ENCODE measurements around the gene FOXN3.
"Not testable (repeated sequence)": the region's sequence is repeated elsewhere in the genome, so short reads cannot be mapped to it uniquely, and the experiment has no call there.

Gene FOXN3

DNA sequence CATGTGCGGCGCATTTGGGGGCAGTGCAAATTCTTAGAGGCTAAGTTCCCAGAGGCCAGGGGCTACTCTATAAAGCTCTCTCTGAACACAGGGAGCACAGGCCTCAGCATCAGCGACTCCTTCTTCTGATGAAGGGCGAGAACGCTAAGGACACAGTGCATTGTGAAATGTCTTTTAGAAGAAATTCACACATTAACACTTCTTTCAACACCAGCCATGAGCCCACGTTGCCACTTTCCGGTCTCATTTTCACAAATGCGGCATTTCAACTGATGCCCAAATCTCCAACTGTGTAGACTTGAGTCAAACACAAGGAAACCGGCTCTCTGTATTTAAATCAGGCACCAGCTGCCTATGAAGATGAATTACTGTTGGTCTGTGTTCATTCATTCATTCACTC lies 162.0 kb downstream of the FOXN3 start:
- DNase-seq (ENCODE audit: low spot score): no peak
- H3K27ac ChIP-seq: no peak overlapping the region
- CTCF ChIA-PET: no interaction called here
- POLR2A ChIA-PET (ENCODE audit: low non-redundant PET): no interaction called here
- no peak for TF ChIP-seq CTCF (conservative IDR thresholded peaks at IDR 0.05; ENCODE audit: low read depth)

DNA sequence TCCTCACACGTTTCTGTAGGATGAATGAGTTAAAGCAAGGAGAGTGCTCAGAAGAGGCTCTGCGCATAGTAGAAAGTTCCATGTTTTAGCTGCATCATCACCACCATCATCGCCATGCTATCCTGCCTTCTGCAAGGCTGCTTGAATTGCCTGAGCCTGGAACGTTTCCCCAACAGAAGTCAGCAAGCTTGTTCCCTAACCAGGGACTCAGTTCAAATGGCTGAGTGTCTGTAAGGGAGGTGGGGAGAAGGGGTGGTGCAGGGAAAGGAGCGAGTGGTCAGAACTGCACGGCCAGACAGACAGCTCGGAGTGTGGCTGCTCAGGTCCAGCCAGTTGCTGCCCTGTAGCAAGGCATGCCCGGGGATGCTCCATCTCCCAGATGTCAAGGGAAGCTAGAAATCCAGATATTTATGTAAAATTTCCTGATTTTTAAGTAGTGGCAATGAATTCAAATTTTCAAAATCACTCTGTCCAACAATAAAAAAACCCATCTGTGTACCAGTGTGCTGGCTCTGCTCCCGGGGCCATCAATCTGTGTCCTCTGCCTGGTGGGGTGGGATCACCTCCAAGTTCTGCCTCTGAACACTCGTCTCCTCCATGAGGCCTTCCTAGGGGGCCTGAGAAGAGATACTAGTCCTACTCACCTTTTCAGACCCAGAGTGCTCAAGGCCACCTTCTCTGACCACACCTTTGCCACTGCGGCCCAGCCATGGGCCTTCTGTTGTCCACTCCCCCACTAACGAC lies 162.7 kb downstream of the FOXN3 start:
- TF ChIP-seq CTCF (conservative IDR thresholded peaks at IDR 0.05; ENCODE audit: low read depth): no peak
- CTCF ChIA-PET: no interaction called here
- no peak overlapping the region for H3K27ac ChIP-seq
- no peak for DNase-seq (ENCODE audit: low spot score)
- POLR2A ChIA-PET (ENCODE audit: low non-redundant PET): no interaction called here

DNA sequence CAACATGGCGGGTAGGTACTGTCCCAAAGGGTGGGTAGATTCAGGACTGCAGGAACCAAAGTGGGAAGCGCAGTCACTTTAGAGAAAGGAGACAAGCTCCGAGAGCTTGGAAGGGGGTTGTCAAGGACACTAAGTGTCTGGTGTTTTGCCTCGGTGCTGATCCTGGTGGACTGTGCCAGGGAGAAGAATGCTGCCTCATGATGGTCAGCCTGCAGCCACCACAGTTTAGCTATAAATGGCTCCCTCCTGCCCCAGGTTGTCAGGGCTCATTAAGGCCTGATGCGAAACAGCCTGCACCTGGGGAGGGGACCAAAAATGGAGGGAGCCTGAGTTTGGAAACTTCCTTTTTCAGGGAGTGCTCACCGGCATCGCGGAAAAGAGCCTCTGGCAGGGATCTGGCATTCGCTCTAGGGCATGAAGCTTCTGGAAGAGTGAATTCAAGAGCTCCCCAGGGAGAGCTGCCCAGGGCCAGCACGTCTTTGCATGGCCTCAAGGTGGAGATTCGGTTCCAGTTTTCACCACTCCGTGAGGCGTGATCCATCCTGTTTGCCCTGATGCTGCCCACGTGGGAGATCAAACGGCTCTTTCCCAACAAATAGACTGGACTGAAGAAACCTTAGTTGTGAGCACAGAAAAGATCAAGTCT lies 164.0 kb downstream of the FOXN3 start:
- POLR2A ChIA-PET (ENCODE audit: low non-redundant PET): no interaction called here
- CTCF ChIA-PET: no interaction called here
- no peak for DNase-seq (ENCODE audit: low spot score)
- TF ChIP-seq CTCF (conservative IDR thresholded peaks at IDR 0.05; ENCODE audit: low read depth): no peak
- H3K27ac ChIP-seq: no peak overlapping the region

DNA sequence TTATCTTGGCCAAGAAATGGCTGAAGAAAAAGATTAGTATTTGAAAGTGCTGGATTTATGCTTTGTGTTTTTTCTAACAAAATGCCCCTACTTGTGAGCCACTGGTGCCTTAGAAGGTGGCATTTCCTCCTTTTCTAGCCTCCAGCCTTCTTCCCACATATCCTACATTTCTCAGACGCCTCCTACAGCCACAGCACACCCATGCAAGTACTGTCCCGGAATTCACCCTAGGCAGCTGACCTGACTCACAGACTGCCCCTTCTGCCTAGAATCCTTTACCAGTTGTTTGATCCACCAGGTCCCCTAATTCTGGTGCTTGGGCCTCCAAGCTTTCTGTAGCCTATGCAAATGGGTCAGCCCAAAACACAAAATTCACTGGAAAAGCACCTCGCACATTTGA lies 166.0 kb downstream of the FOXN3 start:
- CTCF ChIA-PET: interaction anchor here (0.9 kb wide), 1 partner anchor 422 kb away, joined by 4 read pairs; no protein-coding TSS in a partner anchor
- POLR2A ChIA-PET (ENCODE audit: low non-redundant PET): no interaction called here
- no peak for DNase-seq (ENCODE audit: low spot score)
- H3K27ac ChIP-seq: no peak overlapping the region
- TF ChIP-seq CTCF (conservative IDR thresholded peaks at IDR 0.05; ENCODE audit: low read depth): no peak

DNA sequence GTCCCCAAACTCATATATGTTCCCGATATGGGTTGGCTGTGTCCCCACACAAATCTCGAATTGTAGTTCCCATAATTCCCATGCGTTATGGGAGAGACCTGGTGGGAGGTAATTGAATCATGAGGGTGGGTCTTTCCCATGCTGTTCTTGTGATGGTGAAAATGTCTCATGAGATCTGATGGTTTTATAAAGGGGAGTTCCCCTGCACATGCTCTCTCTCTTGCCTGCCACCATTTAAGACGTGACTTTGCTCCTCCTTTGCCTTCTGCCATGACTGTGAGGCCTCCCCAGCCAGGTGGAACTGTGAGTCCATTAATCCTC lies 166.4 kb downstream of the FOXN3 start:
- POLR2A ChIA-PET (ENCODE audit: low non-redundant PET); H3K27ac ChIP-seq; DNase-seq (ENCODE audit: low spot score); CTCF ChIA-PET: not testable (repeated sequence)

DNA sequence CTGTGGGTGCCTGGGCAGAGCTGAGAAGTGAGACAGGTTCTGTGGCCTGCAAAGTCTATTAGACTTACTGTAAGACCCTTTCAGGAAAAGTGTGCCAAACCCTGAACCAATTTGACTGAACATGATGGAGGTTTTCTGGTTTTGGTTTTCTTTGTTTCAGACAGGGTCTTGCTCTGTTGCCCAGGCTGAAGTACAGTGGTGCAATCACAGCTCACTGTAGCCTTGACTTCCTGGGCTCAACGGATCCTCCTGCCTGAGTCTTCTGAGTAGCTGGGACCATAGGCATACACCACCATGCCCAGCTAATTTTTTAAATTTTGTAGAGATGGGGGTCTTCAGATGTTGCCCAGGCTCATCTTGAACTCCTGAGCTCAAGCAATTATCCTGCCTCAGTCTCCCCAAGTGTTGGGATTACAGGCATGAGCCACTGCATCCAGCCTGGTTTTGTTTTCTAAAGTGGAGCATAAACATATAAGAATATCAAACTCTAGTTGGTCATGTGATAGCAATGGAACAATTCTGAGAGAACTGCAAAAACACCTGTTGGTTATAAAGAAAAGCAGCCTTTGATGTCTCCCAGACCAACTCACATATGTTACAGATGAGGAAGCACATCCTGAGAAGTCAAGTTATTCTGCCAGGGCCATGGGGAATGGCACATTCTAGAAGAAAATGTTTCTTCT lies 166.9 kb downstream of the FOXN3 start:
- POLR2A ChIA-PET (ENCODE audit: low non-redundant PET): no interaction called here

More for the DNA sequence above, 166.9 kb downstream of the FOXN3 start:
- no peak for DNase-seq (ENCODE audit: low spot score)
- no peak for TF ChIP-seq CTCF (conservative IDR thresholded peaks at IDR 0.05; ENCODE audit: low read depth)
- no peak overlapping the region for H3K27ac ChIP-seq
- CTCF ChIA-PET: interaction anchor here (0.5 kb wide), 1 partner anchor 318 kb away, joined by 5 read pairs; no protein-coding TSS in a partner anchor
